Trophoblast cell (in vitro differentiated cells and primary cell): ENCODE results near the gene ZNF555.

Experiments used
- DNase-seq, 2 donors: peaks; one replicate each; pipeline ENCODE4 v3.0.0-alpha.2; 2016
- H2AFZ ChIP-seq: 2 replicates; pipeline ENCODE4 v1.6.1; 2013; ENCODE audit warnings: low read length, moderate library complexity, mild to moderate bottlenecking; ENCODE audit not compliant: insufficient read depth, poor library complexity
- H2AK5ac ChIP-seq: 2 replicates; pipeline ENCODE4 v1.6.1; 2013; ENCODE audit warnings: mild to moderate bottlenecking, low read length
- H2BK120ac ChIP-seq: 2 replicates; pipeline ENCODE4 v1.6.1; 2013; ENCODE audit warnings: low read length, mild to moderate bottlenecking, moderate library complexity; ENCODE audit not compliant: insufficient read depth, poor library complexity
- H2BK12ac ChIP-seq: 2 replicates; pipeline ENCODE4 v1.6.1; 2013; ENCODE audit warnings: mild to moderate bottlenecking, low read length, moderate library complexity
- H2BK5ac ChIP-seq: 2 replicates; pipeline ENCODE4 v1.6.1; 2013; ENCODE audit warnings: low read length, low read depth, moderate library complexity, mild to moderate bottlenecking; ENCODE audit not compliant: poor library complexity
- H3K14ac ChIP-seq: 2 replicates; pipeline ENCODE4 v1.6.1; 2013; ENCODE audit warnings: mild to moderate bottlenecking, low read length
- H3K18ac ChIP-seq: 2 replicates; pipeline ENCODE4 v1.6.1; 2013; ENCODE audit warnings: mild to moderate bottlenecking, low read length
- H3K23ac ChIP-seq: 2 replicates; pipeline ENCODE4 v1.6.1; 2013; ENCODE audit warnings: low read length
- H3K27ac ChIP-seq: 2 replicates; pipeline ENCODE4 v1.5.1; 2013; ENCODE audit warnings: low read depth, mild to moderate bottlenecking, inconsistent platforms, low read length, moderate library complexity
- H3K27me3 ChIP-seq: 2 replicates; pipeline ENCODE4 v1.6.1; 2013; ENCODE audit warnings: inconsistent platforms, mild to moderate bottlenecking, low read length, moderate library complexity; ENCODE audit not compliant: insufficient read depth
- H3K36me3 ChIP-seq, 2 experiments: 1 replicate in 1 of 2; 2 replicates in 1 of 2; pipeline ENCODE4 v1.6.1; 2013; ENCODE audit warnings: low read length in 2 of 2, mild to moderate bottlenecking in 2 of 2, moderate library complexity in 1 of 2; ENCODE audit not compliant: insufficient read depth in 2 of 2, control insufficient read depth in 1 of 2
- H3K4ac ChIP-seq: 2 replicates; pipeline ENCODE4 v1.6.1; 2013; ENCODE audit warnings: low read depth, mild to moderate bottlenecking, low read length, moderate library complexity
- H3K4me1 ChIP-seq, 2 experiments: 1 replicate in 1 of 2; 2 replicates in 1 of 2; pipeline ENCODE4 v1.6.1; 2013; ENCODE audit warnings: low read length in 2 of 2, mild to moderate bottlenecking in 2 of 2, moderate library complexity in 1 of 2; ENCODE audit not compliant: insufficient read depth in 2 of 2, control insufficient read depth in 1 of 2
- H3K4me2 ChIP-seq: 2 replicates; pipeline ENCODE4 v1.6.1; 2013; ENCODE audit warnings: inconsistent platforms, mild to moderate bottlenecking, low read length, moderate library complexity
- H3K4me3 ChIP-seq: 2 replicates; pipeline ENCODE4 v1.5.1; 2013; ENCODE audit warnings: mild to moderate bottlenecking, low read depth, low read length, inconsistent platforms
- H3K79me1 ChIP-seq: one replicate; pipeline ENCODE4 v1.6.1; 2013; ENCODE audit warnings: low read length
- H3K79me2 ChIP-seq: 2 replicates; pipeline ENCODE4 v1.6.1; 2013; ENCODE audit warnings: low read length, mild to moderate bottlenecking; ENCODE audit not compliant: control insufficient read depth, insufficient read depth, poor library complexity
- H3K9ac ChIP-seq: 2 replicates; pipeline ENCODE4 v1.6.1; 2013; ENCODE audit warnings: mild to moderate bottlenecking, low read length
- H3K9me3 ChIP-seq: 2 replicates; pipeline ENCODE4 v1.6.1; 2013; ENCODE audit warnings: low read depth, mild to moderate bottlenecking, control low read depth, inconsistent platforms, low read length; ENCODE audit not compliant: insufficient read depth
- H4K12ac ChIP-seq: 2 replicates; pipeline ENCODE4 v1.6.1; 2013; ENCODE audit warnings: low read depth, mild to moderate bottlenecking, low read length, moderate library complexity
- H4K8ac ChIP-seq: 2 replicates; pipeline ENCODE4 v1.6.1; 2013; ENCODE audit warnings: low read depth, mild to moderate bottlenecking, low read length, moderate library complexity
- H4K91ac ChIP-seq: one replicate; pipeline ENCODE4 v1.6.1; 2013; ENCODE audit warnings: low read depth, mild to moderate bottlenecking, low read length, moderate library complexity
- WGBS: extraction: QIAGEN DNeasy Blood & Tissue Kit; methylation state at CpG from one replicate; pipeline ENCODE4 v1.1.7; 2013; ENCODE audit warnings: missing lambda C conversion rate; ENCODE audit not compliant: insufficient read length, insufficient coverage; ENCODE audit errors: extremely low coverage; 5-methylcytosine and 5-hydroxymethylcytosine counted together

ZNF555 gene

DNA sequence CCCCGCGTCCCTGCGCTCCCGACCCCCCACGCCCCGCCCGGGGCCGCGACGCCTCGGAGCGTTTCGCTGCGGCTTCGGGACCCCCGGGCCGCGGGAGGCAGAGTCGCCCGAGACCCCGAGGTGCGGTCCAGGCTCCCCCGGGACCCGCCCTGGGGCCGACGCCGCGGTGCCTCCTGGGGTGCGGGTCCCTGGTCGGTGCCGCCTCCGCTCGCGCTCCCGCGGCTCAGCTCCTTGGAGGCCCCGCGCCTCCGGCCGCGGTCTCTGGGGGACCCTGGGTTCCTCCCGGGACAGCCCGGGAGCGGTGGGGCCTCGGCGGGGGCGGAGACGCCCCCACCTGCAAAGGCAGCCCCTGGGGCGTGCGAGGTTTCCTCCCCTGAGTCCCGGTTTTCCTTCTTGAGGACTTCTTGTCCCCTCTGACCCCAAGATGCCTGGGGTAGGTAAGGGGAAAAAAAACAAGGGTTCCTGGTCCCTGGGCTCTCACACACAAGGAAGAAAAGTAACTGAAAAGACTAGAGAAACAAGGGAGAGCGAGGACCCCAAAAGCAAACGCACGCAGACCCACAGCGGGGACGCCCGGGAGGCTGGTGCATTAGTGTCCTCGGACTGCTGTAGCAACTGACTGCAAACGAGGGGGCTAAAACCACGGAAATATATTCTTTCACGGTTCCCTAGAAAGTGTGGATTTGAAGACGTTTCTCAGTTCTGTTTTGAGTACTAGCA, 740 bp downstream of the ZNF555 start:
- peak overlapping the region; percentile 92 for H3K9ac ChIP-seq
- H3K79me2 ChIP-seq: peaks cover 9% of the 10 kb centered on the region
- peaks cover 7% of the 10 kb centered on the region for H3K79me1 ChIP-seq
- peak overlapping the region; percentile 68 for H4K91ac ChIP-seq
- no peak overlapping the region for H2BK5ac ChIP-seq
- H3K27ac ChIP-seq: peak overlapping the region; percentile 52
- WGBS: no CpG with 5 or more reads among the region's 62 CpGs
- peaks cover 3 to 4% of the 10 kb centered on the region in 2 experiments for H3K36me3 ChIP-seq
- H3K27me3 ChIP-seq: no peaks in the 10 kb centered on the region
- no peak for DNase-seq
- peak overlapping the region; percentile 30 for H3K18ac ChIP-seq
- peak overlapping the region; percentile 98 for H3K4me3 ChIP-seq
- peak overlapping the region; percentile 84 for H3K4me2 ChIP-seq
- peaks cover 11% of the 10 kb centered on the region for H3K9me3 ChIP-seq
- H4K8ac ChIP-seq: peak overlapping the region; percentile 70
- H3K23ac ChIP-seq: no peak overlapping the region
- no peak overlapping the region for H2AK5ac ChIP-seq
- peak overlapping the region; percentile 57 for H2AFZ ChIP-seq
- peak overlapping the region; percentile 15 for H4K12ac ChIP-seq
- no peak overlapping the region for H2BK120ac ChIP-seq
- peak overlapping the region; percentile 59 for H3K14ac ChIP-seq
- H2BK12ac ChIP-seq: no peak overlapping the region
- H3K4ac ChIP-seq: peak overlapping the region; percentile 39
- H3K4me1 ChIP-seq: peaks cover 3 to 4% of the 10 kb centered on the region in 2 experiments

- Histone ChIP-seq H3K14ac (no peak overlapping the region), H2AFZ (no peak overlapping the region), H3K79me2 (peaks cover 9% of the 10 kb centered on the region), H3K18ac (no peak overlapping the region), H4K91ac (no peak overlapping the region), H4K12ac (no peak overlapping the region), H2BK5ac (no peak overlapping the region), H4K8ac (no peak overlapping the region), H3K36me3 (peaks cover 4 to 6% of the 10 kb centered on the region in 2 experiments), H2BK12ac (no peak overlapping the region), H3K27ac (no peak overlapping the region), H3K79me1 (peaks cover 7% of the 10 kb centered on the region), H3K4me1 (peaks cover 3 to 4% of the 10 kb centered on the region in 2 experiments), H3K23ac (no peak overlapping the region), H3K4ac (no peak overlapping the region), H3K4me2 (no peak overlapping the region), H3K27me3 (no peaks in the 10 kb centered on the region), H3K9ac (no peak overlapping the region), H3K9me3 (peaks cover 10% of the 10 kb centered on the region), H2BK120ac (no peak overlapping the region), H3K4me3 (no peak overlapping the region), H2AK5ac (no peak overlapping the region)
- no peak for DNase-seq
- WGBS: no CpG with 5 or more reads among the region's 2 CpGs
These were observed 3.8 kb downstream of the ZNF555 start for GRCh38 chr19:2845107-2845506.

GRCh38 chr19:2846180-2846894, 5.1 kb downstream of the ZNF555 start:
- H3K36me3 ChIP-seq: peaks cover 8 to 10% of the 10 kb centered on the region in 2 experiments
- no peak overlapping the region for H4K8ac ChIP-seq
- no CpG with 5 or more reads among the region's 13 CpGs for WGBS
- H3K79me2 ChIP-seq: peaks cover 5% of the 10 kb centered on the region
- peaks cover 13% of the 10 kb centered on the region for H3K9me3 ChIP-seq
- no peaks in the 10 kb centered on the region for H3K27me3 ChIP-seq
- H3K14ac ChIP-seq: no peak overlapping the region
- H2BK12ac ChIP-seq: no peak overlapping the region
- no peak overlapping the region for H3K27ac ChIP-seq
- H3K4me3 ChIP-seq: no peak overlapping the region
- H3K9ac ChIP-seq: no peak overlapping the region
- no peak for DNase-seq
- H2BK120ac ChIP-seq: no peak overlapping the region
- no peak overlapping the region for H3K18ac ChIP-seq
- no peak overlapping the region for H2BK5ac ChIP-seq
- H3K79me1 ChIP-seq: peaks cover 2% of the 10 kb centered on the region
- no peak overlapping the region for H2AFZ ChIP-seq
- H3K4ac ChIP-seq: no peak overlapping the region
- H4K91ac ChIP-seq: no peak overlapping the region
- no peak overlapping the region for H4K12ac ChIP-seq
- H3K4me1 ChIP-seq: peaks cover 0 to 4% of the 10 kb centered on the region in 2 experiments
- H3K23ac ChIP-seq: no peak overlapping the region
- H3K4me2 ChIP-seq: no peak overlapping the region
- no peak overlapping the region for H2AK5ac ChIP-seq

DNA sequence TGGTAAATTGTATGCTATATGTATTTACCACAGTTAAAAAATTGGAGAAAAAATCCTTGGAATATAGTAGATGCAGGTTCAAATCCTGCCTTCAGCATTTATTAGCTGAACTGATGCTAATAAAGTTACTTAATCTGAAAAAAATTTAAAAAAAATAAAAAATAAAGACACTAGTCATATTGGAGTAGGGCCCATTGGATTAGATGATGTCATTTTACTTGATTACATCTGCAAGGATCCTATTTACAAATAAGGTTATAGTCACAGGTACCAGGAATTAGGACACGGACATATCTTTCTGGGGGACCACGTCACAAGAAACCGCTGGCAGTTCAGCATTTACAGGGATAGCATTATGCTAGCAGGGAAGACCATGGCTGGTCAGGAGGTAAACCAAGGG, 6.2 kb downstream of the ZNF555 start:
- H3K36me3 ChIP-seq: peaks cover 14 to 21% of the 10 kb centered on the region in 2 experiments
- no peak overlapping the region for H2BK120ac ChIP-seq
- H3K9me3 ChIP-seq: peaks cover 19% of the 10 kb centered on the region
- H3K9ac ChIP-seq: no peak overlapping the region
- H3K4ac ChIP-seq: no peak overlapping the region
- no peak overlapping the region for H4K91ac ChIP-seq
- no peaks in the 10 kb centered on the region for H3K79me1 ChIP-seq
- no peak overlapping the region for H2AK5ac ChIP-seq
- no peaks in the 10 kb centered on the region for H3K79me2 ChIP-seq
- no peak overlapping the region for H4K8ac ChIP-seq
- H2BK5ac ChIP-seq: no peak overlapping the region
- DNase-seq: no peak
- no peak overlapping the region for H2BK12ac ChIP-seq
- H3K4me2 ChIP-seq: no peak overlapping the region
- no peak overlapping the region for H3K27ac ChIP-seq
- no peak overlapping the region for H2AFZ ChIP-seq
- no CpG with 5 or more reads among the region's 3 CpGs for WGBS
- H4K12ac ChIP-seq: no peak overlapping the region
- no peak overlapping the region for H3K14ac ChIP-seq
- H3K18ac ChIP-seq: no peak overlapping the region
- no peaks in the 10 kb centered on the region for H3K4me1 ChIP-seq
- no peaks in the 10 kb centered on the region for H3K27me3 ChIP-seq
- no peak overlapping the region for H3K4me3 ChIP-seq
- no peak overlapping the region for H3K23ac ChIP-seq
